Measurements from ENCODE around the gene TMEM39B.

GRCh38 chr1:32142446-32143301 lies 69.9 kb downstream of the TMEM39B start:
- TF ChIP-seq CTCF (IDR thresholded peaks at IDR 0.05; ENCODE audit: insufficient read depth, low read depth, low read length), result no peak
- no peak for TF ChIP-seq EZH2 (IDR thresholded peaks at IDR 0.05; ENCODE audit: insufficient read depth, low read length)
